OCI-M1 (cell line): Measurements from ENCODE around the gene CYP39A1.

ENCODE experiments used
- DNase-seq: peaks from one replicate; lab custom pipeline; 2025; lab: John Stamatoyannopoulos, UW

Gene CYP39A1

GRCh38 chr6:46511320-46511719 lies 141.3 kb downstream of the CYP39A1 start:
- no peak for DNase-seq

GRCh38 chr6:46510651-46511050 lies 142.0 kb downstream of the CYP39A1 start:
- DNase-seq, result peak; percentile 33

DNA sequence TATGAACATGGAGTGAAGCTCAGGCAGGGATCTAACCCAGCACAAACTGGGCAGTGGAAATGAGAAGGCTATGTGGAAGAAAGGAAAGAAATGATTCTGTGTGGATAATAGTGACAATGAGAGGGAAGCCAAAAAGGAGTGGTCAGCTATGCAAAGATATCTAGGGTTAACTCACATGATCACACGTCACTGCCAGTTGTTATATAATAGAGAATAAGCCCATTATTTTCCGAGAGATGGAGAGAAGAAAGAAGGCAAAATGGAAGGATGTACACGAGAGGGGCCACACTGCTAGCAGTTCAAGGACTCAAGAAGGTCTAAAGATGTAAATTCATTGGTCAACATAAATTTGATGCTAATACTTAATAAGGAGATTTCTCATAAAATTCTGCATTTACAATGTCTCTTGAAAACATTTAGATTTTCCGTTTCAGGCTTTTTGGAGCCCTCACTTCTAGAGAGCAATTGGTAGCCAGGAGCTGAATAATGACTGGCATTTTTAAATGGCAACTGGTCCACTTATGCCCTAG lies 142.6 kb downstream of the CYP39A1 start:
- DNase-seq, result no peak

DNA sequence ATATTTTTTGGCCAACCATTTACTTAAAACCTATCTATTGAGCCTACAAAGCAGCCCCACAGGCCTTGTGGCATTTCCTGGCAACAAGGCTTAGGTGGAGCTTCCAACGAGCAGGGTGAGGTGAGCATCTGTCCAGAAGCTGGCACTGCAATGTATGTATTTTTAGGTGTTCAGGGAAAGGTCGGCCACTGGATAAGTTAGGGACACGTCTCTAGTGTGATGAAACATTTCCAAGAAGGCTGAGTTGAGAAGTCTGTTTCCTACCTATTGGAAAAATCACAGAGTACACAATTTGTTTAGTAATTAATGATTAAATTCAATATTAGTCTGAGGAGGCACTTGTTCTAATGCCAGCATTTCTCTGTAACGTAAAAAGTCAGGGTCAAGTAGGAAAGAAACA lies 143.6 kb downstream of the CYP39A1 start:
- no peak for DNase-seq

GRCh38 chr6:46507426-46507825 lies 145.2 kb downstream of the CYP39A1 start:
- DNase-seq, result no peak

DNA sequence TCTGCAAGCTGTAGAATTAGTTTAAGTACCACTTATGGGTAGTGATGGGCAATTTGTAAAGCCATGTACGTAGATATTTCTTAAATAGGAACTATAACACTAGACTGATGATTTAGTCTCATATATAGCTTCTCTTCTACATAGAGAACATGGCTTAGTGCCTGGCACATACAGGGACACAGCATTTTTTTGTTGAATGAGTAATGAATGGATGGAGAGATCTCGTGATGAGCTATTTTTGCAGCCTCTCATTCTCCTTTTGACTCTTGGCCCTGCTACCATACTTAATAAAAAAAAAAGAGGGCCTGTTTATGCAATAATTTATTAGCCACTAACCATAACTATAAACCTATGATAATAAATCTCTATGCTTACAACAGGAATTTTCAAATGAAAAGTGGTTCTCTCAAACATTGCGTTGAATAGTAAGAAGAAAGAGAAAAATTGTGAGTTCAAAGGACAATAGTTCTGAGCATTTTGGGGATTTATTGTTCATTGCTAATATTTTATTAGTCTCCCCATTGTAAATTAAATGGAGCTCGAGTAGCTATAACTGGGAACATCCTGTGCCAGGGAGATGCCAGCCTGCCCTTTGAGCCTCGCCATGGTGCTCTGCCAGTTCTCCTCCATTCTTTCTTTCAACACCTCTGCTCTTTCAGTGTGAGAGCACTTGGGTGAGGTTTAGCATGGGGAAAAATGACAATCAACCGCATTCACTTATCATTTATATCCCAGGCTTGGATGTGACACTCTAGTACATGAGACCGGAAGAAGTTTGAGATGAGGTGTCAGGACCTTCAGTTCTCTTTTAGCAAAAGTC lies 146.7 kb downstream of the CYP39A1 start:
- DNase-seq, result peak; percentile 24

- no peak for DNase-seq
Measured at GRCh38 chr6:46504242-46504641, 148.4 kb downstream of the CYP39A1 start.

- peak; percentile 28 for DNase-seq
Measured at GRCh38 chr6:46502486-46503119, 150.0 kb downstream of the CYP39A1 start.

DNA sequence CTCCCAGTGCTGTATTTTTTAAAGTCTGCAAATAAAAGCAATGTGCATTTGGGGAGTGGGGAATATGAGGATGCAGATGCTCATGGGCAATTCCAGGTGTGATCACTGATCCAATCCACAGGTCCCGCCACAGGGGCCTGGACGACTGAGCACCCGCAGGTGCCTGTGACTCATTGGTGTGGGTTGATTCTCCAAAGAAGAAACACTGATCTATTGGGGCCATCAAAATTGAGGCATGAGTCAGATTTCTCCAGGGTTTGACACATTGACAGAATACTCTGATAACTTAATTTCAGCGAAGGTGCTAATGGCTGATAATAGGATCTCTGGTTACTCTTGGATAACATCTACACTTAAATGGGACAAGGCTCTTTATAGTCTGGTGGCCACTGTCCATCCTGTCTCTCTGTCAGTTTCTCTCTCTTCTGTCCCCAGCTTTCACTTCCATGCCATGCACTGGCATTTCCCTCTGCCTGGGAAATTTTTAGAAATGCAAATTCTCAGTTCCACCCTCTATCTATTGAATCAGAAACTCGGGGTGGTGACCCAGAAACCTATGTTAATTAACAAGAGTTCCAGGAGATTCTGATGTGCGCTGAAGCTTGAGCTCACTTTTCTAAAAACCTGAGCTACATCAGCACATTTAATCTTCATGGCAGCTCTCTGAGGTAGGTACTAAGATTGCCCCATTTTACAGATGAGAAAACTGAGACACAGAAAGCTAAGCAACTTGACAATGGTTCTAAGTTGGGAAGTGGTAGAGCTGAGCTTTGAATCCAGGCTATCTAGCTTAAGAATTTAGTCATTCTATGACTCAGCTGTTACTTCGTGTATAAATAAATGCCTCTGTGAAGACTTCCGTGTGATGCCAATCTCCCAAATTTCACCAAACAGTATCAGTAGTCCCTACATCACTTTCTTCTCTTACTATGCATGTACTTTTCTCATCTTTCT lies 151.2 kb downstream of the CYP39A1 start:
- peak; percentile 11 for DNase-seq

DNA sequence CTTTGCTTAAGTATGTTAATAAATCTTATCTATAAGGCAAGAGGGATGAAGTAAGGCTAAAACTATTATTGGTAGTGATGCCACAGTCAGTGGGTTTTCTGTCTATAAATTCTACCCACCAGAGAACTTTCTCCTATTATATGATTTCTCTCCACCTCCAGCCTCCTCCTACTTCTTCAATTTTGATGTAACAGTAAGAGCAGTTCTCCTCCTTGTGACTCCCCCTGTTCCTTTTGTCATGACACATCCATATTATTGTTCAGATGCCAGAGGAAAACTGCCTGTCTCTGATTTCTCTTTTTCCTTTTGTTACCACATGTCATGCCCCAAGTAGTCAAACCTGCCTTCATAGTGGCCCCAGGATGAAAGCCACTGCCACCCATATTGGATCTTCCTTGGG lies 152.2 kb downstream of the CYP39A1 start:
- DNase-seq, result no peak
